HG02852 (cell line): Measurements from ENCODE around the gene CLIP2.
"Not testable (repeated sequence)": the region's sequence is repeated elsewhere in the genome, so short reads cannot be mapped to it uniquely, and the experiment has no call there.

Source experiments
- ATAC-seq: cut with Tn5 transposase; IDR thresholded peaks from one replicate; pipeline ENCODE4 v1.9.1; 2021; ENCODE audit warnings: mild to moderate bottlenecking, moderate library complexity; ENCODE audit not compliant: unreplicated experiment

Gene CLIP2

DNA sequence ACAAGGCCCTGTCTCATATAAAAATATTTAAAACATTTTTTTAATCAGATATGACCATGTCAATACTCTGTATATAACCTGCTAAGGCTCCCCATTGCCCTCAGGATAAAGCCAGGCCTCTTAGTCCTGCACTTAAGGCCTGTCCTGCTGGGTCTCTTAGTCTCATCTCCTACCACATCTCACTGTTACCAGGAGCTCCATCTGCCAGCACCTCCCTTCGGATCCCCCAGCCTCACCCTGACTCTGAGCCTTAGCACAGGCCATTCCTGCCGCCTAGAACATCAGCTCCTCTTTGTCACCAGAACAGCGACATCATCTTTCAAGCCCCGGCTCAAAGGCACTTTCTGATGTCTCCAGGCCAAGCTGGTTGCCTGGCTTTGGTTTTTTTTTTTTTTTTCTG is 138.8 kb downstream of the CLIP2 start:
- ATAC-seq, result no peak

GRCh38 chr7:74429153-74429747 is 140.0 kb downstream of the CLIP2 start:
- no peak for ATAC-seq

DNA sequence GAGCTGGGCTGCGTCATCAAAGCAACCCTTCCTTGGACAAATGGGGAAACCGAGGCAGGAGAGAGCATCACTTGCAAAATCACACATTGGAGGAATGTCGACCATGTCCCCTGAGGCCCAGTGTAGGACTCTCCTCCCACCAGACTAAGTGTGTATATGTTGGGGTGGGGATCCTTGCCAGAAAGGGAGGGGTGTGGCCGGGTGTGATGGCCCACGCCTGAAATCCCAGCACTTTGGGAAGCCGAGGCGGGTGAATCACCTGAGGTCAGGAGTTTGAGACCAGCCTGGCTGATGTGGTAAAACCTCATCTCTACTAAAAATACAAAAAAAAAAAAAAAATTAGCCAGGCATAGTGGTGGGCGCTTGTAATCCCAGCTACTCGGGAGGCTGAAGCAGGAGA is 141.2 kb downstream of the CLIP2 start:
- not testable (repeated sequence) for ATAC-seq

GRCh38 chr7:74430961-74431466 is 141.8 kb downstream of the CLIP2 start:
- no peak for ATAC-seq

- not testable (repeated sequence) for ATAC-seq
Measured at GRCh38 chr7:74437291-74437571, 148.0 kb downstream of the CLIP2 start.

- no peak for ATAC-seq
Measured at GRCh38 chr7:74438327-74438726, 149.1 kb downstream of the CLIP2 start.

GRCh38 chr7:74439541-74439940 is 150.3 kb downstream of the CLIP2 start:
- no peak for ATAC-seq

- not testable (repeated sequence) for ATAC-seq
Measured at GRCh38 chr7:74440143-74440542, 150.9 kb downstream of the CLIP2 start.

DNA sequence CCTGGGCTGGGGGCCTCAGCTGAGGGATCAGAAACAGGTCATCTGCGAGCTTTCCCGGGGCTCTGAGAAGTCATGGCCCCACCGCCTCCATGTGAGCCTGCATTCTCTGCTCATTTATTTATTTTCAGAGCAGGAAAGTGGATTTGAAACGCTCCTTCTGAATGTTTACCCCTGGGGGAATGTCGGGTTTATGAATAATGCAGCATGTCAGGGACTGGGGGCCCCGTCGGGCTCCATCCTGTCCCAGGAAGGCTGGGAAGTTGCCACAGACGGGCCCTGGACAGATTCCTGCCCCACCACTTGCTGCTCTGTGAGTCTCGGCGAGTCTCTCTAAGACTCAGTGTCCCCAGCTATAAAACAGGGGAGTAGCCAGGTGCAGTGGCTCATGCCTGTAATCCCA is 152.6 kb downstream of the CLIP2 start:
- ATAC-seq, result no peak

DNA sequence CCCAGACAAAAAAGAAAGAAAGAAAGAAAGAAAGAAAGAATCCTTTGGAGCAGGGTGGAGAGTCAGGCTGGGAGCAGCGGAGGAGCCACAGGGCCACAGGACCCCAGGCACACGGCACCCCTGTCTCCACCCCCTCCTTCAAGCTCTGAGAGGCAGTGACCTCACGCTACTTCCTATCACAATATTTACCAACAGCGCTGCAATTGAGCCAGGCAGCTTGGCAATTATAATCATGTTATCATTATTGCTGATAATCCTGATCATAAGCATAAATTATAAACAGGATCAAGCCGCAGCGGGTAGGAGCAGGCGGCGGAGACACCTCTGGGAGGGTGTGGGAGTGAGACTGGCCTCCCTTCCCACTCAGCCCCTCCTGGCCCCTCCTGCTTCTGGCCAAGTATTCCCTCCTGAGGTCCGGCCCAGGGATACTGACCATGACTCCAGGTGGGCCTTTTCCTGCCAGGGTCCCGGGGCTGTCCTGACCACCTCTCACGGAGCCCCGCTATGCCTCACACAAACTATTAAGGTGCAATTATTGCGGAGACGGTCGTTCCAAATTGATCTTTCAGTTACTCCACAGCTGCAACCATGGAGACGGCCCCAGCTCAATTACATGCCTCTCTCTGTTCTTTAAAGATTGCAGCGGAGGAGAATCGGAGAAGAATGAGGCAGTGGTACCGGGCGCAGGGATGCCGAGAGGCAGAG is 154.5 kb downstream of the CLIP2 start:
- no peak for ATAC-seq

DNA sequence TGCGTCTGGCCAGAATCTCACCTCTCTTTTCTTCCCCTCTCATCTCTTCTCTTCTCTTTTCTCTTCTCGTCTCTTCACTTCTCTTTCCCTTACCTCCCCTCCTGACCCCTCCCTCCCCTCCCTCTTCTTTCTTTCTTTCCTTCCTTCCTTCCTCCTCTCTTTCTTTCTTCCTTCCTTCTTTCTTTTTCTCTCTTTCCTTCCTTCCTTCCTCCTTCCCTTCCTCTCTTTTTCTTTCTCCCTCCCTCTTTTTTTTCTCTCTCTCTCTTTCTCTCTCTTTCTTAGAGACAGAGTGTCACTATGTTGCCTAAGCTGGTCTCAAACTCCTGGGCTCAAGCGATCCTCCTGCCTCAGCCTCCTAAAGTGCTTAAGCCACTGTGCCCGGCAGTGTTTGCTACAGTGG is 159.9 kb downstream of the CLIP2 start:
- ATAC-seq, result no peak

DNA sequence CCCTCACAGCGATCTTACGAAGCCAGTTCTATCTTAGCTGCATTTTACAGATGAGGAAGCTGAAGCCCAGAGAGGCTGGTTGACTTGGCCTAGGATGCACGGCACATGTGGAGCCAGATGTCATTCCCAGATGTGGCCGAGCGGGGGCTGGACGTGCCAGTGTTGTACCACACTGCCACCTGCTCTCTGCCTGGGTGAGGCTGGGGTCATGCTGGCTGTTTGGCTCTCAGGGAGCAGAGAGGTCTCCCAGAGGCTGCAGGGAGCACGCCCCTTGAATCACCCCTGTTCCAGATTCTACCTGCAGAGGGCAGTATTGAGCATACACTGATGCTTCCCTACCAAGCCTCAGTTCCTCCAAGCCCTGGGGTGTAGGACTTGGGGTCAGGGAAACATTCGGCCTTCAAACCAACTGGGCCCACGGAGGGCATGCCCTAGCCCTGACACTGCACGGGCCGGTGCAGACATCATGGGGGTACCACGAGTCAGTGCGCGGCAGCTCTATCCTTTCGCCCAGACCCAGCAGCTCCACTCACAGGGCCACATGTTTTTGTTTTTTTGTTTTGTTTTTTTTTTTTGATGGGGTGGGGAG is 160.7 kb downstream of the CLIP2 start:
- no peak for ATAC-seq

DNA sequence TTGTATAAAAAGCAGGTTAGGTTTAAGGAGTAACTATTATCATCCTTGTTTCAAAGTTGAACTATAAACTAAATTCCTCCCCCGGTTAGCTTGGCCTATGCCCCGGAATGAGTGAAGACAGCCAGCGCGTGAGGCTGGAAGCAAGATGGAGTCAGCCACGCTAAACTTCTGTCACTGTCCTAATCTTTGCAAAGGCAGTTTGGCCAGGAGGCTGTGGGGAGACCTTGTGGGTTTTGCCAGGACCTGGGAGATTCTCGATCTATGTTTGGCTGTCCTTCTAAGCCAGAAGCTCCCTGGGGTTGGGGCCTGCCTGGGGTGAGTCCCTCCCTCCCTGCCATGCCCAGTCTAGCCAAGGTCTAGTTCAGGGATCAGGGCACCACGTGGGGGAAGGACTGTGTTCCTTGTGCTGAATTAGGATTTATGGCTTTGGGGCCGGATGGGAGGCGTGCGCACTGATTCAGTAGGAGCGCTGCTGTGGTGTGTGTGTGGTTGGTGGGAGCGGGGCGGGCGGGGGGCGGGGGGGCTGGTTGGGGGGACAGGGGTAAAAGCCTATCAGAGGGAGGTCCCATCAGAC is 163.6 kb downstream of the CLIP2 start:
- ATAC-seq, result no peak

GRCh38 chr7:74453322-74454011 is 164.3 kb downstream of the CLIP2 start, which contains the start of gene GTF2IRD1:
Gene GTF2IRD1, plus strand, starts transcription at chr7:74453906. Its CDS starts 54,175 bp downstream, at chr7:74508081.
- no peak for ATAC-seq

GRCh38 chr7:74454021-74454924 is 165.1 kb downstream of the CLIP2 start:
- no peak for ATAC-seq

GRCh38 chr7:74454925-74455288 is 165.7 kb downstream of the CLIP2 start:
- no peak for ATAC-seq

DNA sequence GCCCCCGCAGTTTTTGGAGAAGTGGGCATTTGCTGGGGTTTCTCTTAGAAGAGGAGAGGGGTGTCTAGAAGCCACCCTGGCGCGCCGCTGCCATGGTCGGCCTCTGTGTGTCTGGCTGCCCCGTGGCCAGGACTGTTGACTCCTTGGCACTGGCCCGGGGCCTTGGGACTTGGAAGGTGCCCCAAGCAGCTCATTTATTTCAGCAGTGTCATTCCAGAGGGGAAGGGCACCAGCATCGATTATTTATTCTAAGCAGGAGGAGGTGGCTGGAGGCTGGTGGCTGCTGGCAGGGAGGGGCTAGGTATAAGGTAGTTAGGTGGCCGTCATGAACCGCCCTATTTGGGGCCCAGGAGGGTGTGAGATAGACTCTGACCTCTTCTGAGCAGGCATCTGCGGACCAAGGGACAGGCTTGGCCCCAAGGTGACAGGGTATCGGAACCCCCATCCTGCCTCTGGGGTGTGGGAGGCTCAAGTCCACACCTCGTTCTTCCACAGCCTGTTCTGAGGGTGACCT is 166.1 kb downstream of the CLIP2 start:
- no peak for ATAC-seq
